Activated naive CD4-positive, alpha-beta T cell treated with anti-CD3 and anti-CD28 coated beads for 36 hours (primary cell): ENCODE measurements around the gene NXNL2. TPM values are rescaled to one million over a fixed set of nuclear protein-coding genes. Genes with fewer than 3 reads are reported as not detected.

Experiments used
- CTCF ChIA-PET: fragments of 350-600 bp; sonication (Branson Sonifier 250); formaldehyde crosslinking; loops from one replicate; lab custom pipeline; 2021; ENCODE audit warnings: antibody characterized with exemption; lab: Charles Lee
- DNase-seq: peaks from one replicate; pipeline ENCODE4 v3.0.0-alpha.2; 2020
- H3K27ac Mint-ChIP-seq: one replicate; pipeline ENCODE4 v1.8.0; 2021; ENCODE audit warnings: mild to moderate bottlenecking, mixed read lengths
- H3K27me3 Mint-ChIP-seq: one replicate; pipeline ENCODE4 v1.8.0; 2021; ENCODE audit warnings: low read depth, mixed read lengths
- H3K36me3 Mint-ChIP-seq: one replicate; pipeline ENCODE4 v1.8.0; 2021; ENCODE audit warnings: low read depth, mixed read lengths
- H3K4me1 Mint-ChIP-seq: one replicate; pipeline ENCODE4 v1.8.0; 2021; ENCODE audit warnings: low read depth, mixed read lengths
- H3K4me3 Mint-ChIP-seq: one replicate; pipeline ENCODE4 v1.8.0; 2021; ENCODE audit warnings: mild to moderate bottlenecking, moderate library complexity, mixed read lengths
- H3K9me3 Mint-ChIP-seq: one replicate; pipeline ENCODE4 v1.8.0; 2021; ENCODE audit warnings: mixed read lengths
- intact Hi-C: fragments of 100-400 bp; cut with micrococcal nuclease; formaldehyde crosslinking; loops from one replicate; pipeline ENCODE4 v1.15.1; 2023
- total RNA-seq, 2 experiments: library from RNA; stranded (reverse); gene quantifications; one replicate each; pipeline ENCODE4 v1.2.3, GENCODE V29; 2021

The NXNL2 gene
- not detected for total RNA-seq

DNA sequence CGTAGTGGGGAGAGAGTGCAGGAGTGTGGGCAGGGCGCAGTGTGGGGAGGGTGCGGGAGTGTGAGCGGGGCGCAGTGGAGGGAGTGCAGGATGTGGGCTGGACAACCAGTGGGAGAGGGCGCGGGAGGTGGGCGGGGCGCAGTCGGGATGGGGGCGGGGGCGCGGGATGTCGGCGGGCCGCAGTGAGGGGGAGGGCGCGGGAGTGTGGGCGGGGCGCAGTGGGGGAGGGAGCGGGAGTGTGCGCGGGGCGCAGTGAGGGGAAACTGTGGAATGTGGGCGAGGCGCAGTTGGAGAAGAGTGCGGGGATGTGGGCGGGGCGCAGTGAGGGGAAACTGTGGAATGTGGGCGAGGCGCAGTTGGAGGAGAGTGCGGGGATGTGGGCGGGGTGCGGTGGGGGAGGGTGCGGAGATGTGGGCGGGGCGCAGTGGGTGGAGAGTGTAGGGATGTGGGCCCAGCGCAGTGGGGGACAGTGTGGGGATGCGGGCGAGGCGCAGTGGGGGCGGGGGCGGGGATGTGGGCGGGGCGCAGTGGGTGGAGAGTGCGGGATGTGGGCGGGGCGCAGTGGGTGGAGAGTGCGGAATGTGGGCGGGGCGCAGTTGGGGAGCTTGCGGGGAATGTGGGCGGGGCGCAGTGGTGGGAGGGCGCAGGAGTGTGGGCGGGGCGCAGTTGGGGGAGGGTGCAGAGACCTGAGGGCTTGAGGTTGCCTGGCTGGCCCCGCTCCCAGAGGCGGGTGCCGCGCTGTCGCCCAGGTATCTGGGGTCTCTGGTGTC is at the start of gene NXNL2:
TSS of gene NXNL2 (plus strand) at position 723 of the 770 bp plus-strand sequence. CDS start 257 bp downstream, outside the sequence.
- H3K4me1 Mint-ChIP-seq, result peaks cover 24% of the 10 kb centered on the region
- no peak within 1 kb of the TSS for H3K27ac Mint-ChIP-seq
- DNase-seq, result peak; percentile 71
- no peaks in the 10 kb centered on the region for H3K9me3 Mint-ChIP-seq
- peak within 1 kb of the TSS; percentile 55 for H3K4me3 Mint-ChIP-seq
- peaks cover 32% of the 10 kb centered on the region for H3K27me3 Mint-ChIP-seq
- peaks cover 1% of the 10 kb centered on the region for H3K36me3 Mint-ChIP-seq
- intact Hi-C loops, result loop anchor here (2.0 to 10.0 kb wide), 2 partner anchors 146 to 220 kb away; partner anchors contain the start of gene SPIN1
- CTCF ChIA-PET, result no interaction called here

DNA sequence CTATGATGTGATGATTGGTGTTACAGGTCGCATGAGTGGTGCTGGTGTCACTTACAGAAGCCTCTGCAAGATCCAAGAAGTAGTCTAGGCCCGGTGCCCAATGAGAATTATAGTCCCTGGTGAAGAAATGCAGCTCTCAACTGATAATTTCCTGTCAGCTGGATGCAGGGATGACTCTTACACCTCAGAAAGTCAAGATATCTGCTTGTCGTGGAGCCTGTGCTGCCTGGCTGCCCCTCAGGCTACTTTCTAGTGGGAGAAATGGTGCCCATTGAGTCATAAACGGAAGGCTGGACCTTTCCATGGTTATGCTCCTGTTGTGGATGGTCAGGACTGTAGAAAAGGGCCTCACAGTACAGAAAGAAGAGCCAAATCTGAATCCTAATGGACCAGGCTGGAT is 46.8 kb upstream of the NXNL2 start:
- Mint-ChIP-seq H3K36me3 (no peaks in the 10 kb centered on the region), H3K27ac (no peak overlapping the region), H3K27me3 (no peaks in the 10 kb centered on the region), H3K4me3 (no peak overlapping the region), H3K9me3 (no peaks in the 10 kb centered on the region), H3K4me1 (no peaks in the 10 kb centered on the region)
- intact Hi-C loops, result no loop called here
- no peak for DNase-seq
- CTCF ChIA-PET, result no interaction called here

DNA sequence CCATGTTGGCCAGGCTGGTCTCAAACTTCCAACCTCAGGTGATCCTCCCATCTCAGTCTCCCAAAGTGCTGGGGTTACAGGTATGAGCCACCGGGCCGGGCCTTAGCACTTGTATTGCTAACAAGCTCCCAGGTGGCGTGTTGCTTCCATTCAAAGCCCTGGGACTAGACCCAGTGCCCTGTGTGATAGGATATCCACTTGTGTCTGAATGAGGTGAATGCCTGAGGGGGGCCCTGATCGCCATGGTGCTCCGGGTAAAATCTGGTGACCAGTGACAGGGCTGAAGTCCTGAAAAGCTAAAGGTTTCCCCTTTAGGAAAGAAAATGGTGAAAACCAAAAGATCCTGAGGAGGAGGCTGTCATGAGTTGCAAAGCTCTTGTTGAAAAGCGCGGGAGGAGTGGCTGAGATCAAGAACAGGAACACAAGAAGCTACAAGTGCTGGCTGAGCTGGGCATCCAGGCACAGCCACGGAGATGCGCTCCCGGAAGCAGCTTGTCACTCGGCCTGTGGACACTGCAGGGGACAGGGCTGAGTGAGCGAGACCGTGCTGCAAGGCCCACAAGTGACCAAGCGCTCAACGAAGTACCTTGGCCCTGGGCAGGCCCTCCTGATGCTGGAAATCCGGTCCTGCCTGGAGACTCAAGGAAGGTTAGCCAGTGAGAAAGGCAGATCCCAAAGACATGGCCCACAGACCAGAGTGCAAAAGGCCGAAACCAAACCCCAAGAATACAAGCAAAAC is 39.8 kb upstream of the NXNL2 start:
- no peaks in the 10 kb centered on the region for H3K9me3 Mint-ChIP-seq
- no peaks in the 10 kb centered on the region for H3K4me1 Mint-ChIP-seq
- CTCF ChIA-PET, result interaction anchor here (0.7 kb wide), 1 partner anchor 18 kb away, joined by 3 read pairs; no protein-coding TSS in a partner anchor
- no peak overlapping the region for H3K27ac Mint-ChIP-seq
- no peaks in the 10 kb centered on the region for H3K27me3 Mint-ChIP-seq
- DNase-seq, result no peak
- no peaks in the 10 kb centered on the region for H3K36me3 Mint-ChIP-seq
- intact Hi-C loops, result no loop called here
- H3K4me3 Mint-ChIP-seq, result no peak overlapping the region

DNA sequence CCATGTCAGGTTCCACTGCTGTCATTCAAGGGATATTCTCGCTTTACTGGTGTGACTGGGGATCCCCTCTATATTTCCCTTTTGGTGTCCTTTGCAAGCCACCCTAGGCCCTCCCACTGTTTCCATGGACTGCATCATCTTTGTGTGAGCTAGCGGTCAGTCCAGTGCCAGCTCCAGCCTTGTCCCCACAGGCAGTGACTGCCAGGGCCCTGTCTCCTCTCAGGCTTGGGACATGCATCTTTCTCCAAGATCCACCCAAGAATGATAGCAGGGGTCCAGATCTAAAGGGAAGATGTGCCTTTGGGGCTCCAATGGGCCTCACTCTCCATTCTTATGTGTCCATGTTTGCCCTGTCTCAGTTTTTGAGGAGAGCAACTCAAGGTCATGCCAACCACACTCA is 37.8 kb upstream of the NXNL2 start:
- Mint-ChIP-seq H3K27ac (no peak overlapping the region), H3K4me3 (no peak overlapping the region), H3K4me1 (no peaks in the 10 kb centered on the region), H3K27me3 (no peaks in the 10 kb centered on the region), H3K9me3 (no peaks in the 10 kb centered on the region), H3K36me3 (no peaks in the 10 kb centered on the region)
- CTCF ChIA-PET, result no interaction called here
- DNase-seq, result no peak
- intact Hi-C loops, result no loop called here

DNA sequence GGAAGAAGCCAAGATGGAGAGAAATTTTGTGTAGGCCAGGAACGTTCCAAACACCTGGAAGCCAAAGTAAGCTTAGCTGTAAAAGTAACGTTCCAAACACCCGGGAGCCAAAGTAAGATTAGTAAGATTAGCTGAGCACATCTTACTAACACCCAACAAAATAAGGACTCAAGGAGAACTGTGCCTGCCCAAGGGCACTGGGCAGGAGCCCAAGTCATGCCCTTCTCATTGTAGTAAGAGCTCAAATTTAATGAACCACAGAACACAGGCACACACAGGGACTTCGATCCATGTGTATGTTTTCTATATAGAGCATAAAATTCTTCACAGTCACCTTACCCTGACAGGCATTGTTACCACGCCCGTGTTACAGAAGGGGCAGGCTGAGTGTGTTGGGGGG is 36.1 kb upstream of the NXNL2 start:
- CTCF ChIA-PET, result interaction anchor here (0.6 to 1.2 kb wide), 2 partner anchors 15 to 329 kb away, joined by 3 to 4 read pairs; no protein-coding TSS in a partner anchor
- intact Hi-C loops, result no loop called here
- no peak overlapping the region for H3K27ac Mint-ChIP-seq

DNA sequence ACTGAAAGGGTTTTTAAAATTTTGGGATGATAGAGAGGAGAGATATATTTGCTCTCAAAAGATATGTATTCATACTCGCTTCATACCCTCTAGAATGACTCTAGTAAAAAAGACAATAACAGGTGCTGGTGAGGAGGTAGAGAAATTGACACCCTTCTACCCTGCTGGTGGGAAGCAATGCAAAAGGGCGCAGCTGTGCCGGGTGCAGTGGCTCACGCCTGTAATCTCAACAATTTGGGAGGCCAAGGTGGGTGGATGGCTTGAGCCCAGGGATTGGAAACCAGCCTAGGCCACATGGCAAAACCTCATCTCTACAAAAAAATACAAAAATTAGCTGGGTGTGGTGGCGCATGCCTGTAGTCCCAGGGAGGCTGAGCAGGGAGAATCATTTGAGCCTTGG is 33.9 kb upstream of the NXNL2 start:
- no peaks in the 10 kb centered on the region for H3K4me1 Mint-ChIP-seq
- CTCF ChIA-PET, result no interaction called here

More for the DNA sequence above, 36.1 kb upstream of the NXNL2 start:
- no peak overlapping the region for H3K4me3 Mint-ChIP-seq
- no peak for DNase-seq
- H3K4me1 Mint-ChIP-seq, result no peaks in the 10 kb centered on the region
- no peaks in the 10 kb centered on the region for H3K9me3 Mint-ChIP-seq
- H3K27me3 Mint-ChIP-seq, result no peaks in the 10 kb centered on the region
- H3K36me3 Mint-ChIP-seq, result no peaks in the 10 kb centered on the region

DNA sequence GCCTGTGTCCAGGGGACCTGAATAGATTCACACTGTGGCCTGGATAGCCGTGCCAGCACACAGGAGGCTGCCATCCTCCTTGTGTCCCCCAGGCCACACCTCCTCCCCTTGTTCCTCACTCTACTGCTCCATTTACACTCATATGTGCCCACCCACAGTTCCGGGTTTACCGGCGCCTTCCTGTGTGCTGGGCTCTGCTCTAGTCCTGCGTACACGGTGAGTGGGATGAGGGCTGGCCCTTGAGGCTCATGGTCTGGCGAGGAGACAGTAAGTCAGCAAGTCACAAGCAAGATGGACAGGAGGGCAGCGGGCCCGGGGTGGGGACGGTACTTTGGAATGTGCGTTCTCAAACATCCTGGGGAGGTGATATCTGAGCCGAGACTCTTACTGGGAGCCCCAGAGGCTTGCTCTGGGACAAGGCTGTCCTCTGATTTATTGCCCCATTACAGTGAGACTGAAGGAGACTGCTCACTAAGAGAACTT is 32.4 kb upstream of the NXNL2 start:
- Mint-ChIP-seq H3K9me3 (no peaks in the 10 kb centered on the region), H3K27ac (no peak overlapping the region), H3K4me1 (no peaks in the 10 kb centered on the region), H3K4me3 (no peak overlapping the region), H3K36me3 (no peaks in the 10 kb centered on the region), H3K27me3 (no peaks in the 10 kb centered on the region)
- CTCF ChIA-PET, result no interaction called here
- DNase-seq, result no peak
- intact Hi-C loops, result no loop called here

More for the DNA sequence above, 33.9 kb upstream of the NXNL2 start:
- intact Hi-C loops, result no loop called here
- Mint-ChIP-seq H3K27me3 (no peaks in the 10 kb centered on the region), H3K27ac (no peak overlapping the region), H3K36me3 (no peaks in the 10 kb centered on the region), H3K9me3 (no peaks in the 10 kb centered on the region), H3K4me3 (no peak overlapping the region)
- DNase-seq, result no peak

DNA sequence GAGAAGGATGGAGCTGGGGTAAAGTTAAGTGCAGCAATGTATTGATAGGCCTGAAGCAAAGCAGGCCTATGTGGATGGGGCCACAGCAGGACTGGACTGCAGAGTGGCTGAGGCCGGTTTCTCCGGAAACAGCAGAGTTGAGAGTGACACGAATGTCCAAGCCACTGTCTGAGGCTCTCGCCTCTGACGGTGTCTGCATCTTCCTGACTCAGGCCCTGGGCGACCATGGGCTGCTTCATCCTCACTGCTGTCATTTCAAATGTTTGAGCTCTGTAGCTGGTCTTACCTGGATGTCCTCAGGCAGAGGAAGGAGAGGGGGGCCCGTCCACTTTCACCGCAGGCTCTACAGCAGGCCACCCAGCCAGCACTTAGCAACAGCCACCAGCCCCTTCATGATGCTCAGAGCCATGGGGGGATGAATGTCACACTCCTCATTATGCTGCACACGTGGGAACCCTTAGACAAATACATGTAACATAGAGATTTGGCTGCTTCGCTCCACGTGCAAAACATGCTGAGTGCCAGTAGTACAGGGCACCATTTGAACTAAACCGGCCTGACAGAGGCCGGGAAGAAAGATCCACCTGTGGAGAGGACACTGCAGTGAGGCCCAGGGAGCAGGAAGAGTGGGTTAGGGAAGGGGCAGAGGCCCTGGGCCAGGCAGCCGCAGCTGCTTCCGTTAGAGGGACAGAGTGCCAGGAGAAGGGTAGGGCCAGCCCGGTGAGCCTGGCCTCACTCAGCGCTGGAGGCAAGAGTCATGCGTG is 31.7 kb upstream of the NXNL2 start:
- no peak for DNase-seq
- intact Hi-C loops, result no loop called here
- no peaks in the 10 kb centered on the region for H3K9me3 Mint-ChIP-seq
- H3K4me3 Mint-ChIP-seq, result no peak overlapping the region
- H3K4me1 Mint-ChIP-seq, result no peaks in the 10 kb centered on the region
- H3K27ac Mint-ChIP-seq, result no peak overlapping the region
- no peaks in the 10 kb centered on the region for H3K36me3 Mint-ChIP-seq
- CTCF ChIA-PET, result no interaction called here
- no peaks in the 10 kb centered on the region for H3K27me3 Mint-ChIP-seq

DNA sequence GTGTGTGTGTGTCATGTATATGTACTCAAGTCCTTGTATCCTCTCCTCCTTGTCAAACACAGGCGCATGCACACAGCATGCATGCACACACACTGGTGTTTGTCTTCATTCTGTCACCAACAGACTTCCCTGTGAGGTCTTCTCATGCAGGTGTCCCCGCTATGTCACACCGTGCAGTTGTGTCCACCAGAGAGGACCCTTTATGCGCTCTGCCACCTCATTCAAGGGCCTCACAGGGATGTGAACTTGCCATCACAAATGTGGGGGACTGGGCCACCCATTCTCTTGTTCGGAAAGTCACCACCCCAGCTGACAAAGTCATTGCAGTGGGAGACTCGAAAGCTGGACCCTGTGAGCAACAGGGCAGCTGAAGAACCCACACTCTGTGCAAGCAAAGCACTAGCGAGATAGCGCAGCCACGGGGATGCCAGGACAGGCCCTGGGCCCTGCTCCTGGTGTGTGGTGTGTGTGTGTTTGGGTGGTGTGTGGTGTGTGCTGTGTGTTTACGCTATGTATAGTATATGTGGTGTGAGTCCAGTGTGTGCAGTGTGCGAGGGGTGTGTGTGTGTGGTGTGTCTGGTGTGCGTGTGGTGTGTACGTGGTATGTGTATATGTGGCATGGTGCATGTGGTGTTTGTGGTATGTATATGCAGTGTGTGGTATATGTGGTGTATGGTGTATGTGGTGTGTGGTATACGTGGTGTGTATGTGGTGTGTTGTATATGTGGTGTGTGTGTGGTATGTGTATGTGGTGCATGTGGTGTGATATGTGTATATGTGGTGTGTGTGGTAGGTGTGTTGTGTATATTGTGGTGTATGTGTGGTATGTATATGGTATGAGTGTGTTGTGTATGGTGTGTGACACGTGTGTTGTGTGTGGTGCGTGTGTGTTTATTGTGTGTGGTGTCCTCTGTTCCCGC is 30.9 kb upstream of the NXNL2 start:
- intact Hi-C loops, result no loop called here
- Mint-ChIP-seq H3K9me3 (no peaks in the 10 kb centered on the region), H3K27ac (no peak overlapping the region), H3K27me3 (no peaks in the 10 kb centered on the region), H3K4me3 (no peak overlapping the region), H3K36me3 (no peaks in the 10 kb centered on the region), H3K4me1 (no peaks in the 10 kb centered on the region)
- DNase-seq, result no peak
- CTCF ChIA-PET, result no interaction called here

DNA sequence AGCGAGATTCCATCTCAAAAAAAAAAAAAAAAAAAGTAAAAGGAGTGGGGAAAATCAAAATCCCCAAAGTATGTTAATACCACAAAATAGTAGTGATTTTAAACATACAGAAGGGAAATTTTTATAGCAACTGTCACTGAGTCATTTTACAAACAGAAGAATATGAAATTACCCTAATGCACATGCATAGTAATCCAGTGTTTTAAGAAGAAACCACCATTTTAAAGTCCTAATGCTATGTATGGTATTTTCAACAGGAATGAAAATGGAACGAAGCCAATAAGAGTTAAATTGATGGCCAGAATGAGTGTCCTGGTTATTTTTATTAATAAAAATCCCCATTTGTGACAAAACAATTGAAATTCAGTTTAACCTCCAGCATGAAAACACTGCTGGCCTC is 26.7 kb upstream of the NXNL2 start:
- H3K9me3 Mint-ChIP-seq, result no peaks in the 10 kb centered on the region
- no peaks in the 10 kb centered on the region for H3K4me1 Mint-ChIP-seq

DNA sequence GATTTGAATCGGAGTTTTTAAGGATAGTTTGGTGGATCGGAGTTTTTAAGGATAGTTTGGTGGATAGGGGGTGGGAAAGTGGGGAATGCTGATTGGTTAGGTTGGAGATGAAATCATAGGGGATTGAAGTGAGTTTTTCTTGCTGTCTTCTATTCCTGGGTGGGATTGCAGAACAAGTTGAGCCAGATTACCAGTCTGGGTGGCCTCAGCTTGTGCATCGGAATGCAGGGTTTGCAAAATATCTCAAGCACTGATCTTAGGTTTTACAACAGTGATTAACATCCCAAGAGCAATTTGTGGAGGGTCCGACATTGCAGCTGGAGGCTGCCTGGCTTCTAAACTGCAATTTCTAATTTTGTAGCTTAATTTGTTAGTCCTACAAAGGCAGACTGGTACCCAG is 23.1 kb upstream of the NXNL2 start:
- no peak overlapping the region for H3K27ac Mint-ChIP-seq
- H3K4me3 Mint-ChIP-seq, result no peak overlapping the region
- H3K9me3 Mint-ChIP-seq, result no peaks in the 10 kb centered on the region
- CTCF ChIA-PET, result no interaction called here
- H3K4me1 Mint-ChIP-seq, result no peaks in the 10 kb centered on the region
- no peak for DNase-seq
- no peaks in the 10 kb centered on the region for H3K27me3 Mint-ChIP-seq
- no peaks in the 10 kb centered on the region for H3K36me3 Mint-ChIP-seq
- intact Hi-C loops, result no loop called here

More for the DNA sequence above, 26.7 kb upstream of the NXNL2 start:
- no peak overlapping the region for H3K4me3 Mint-ChIP-seq
- CTCF ChIA-PET, result no interaction called here
- intact Hi-C loops, result no loop called here
- no peak overlapping the region for H3K27ac Mint-ChIP-seq
- H3K36me3 Mint-ChIP-seq, result no peaks in the 10 kb centered on the region
- no peaks in the 10 kb centered on the region for H3K27me3 Mint-ChIP-seq
- DNase-seq, result no peak
